Measurements from ENCODE around the gene TSHZ2.

Gene TSHZ2

DNA sequence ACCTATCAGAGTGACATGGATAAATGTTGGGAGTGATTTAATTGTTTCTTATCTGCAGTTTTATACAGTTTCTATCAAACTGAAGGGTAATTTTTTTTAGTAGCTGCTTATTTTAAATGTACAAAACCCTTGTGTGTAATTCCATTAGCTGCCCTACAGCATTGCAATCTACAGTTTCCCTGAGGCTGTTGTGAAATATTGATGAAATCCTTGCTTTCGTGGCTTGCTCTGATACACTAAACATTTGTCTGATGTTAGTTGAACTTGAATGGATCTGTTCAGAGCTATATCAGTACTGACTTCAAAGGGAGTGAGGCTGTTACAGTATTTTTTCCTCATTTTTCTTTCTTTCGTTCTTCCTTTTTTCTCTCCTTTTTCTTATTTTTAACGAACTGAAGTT, 255.4 kb downstream of the TSHZ2 start:
- no peaks in the 10 kb centered on the region for H3K9me3 ChIP-seq (ENCODE audit: insufficient read depth, low read length)
- TF ChIP-seq EZH2phosphoT487 (IDR thresholded peaks at IDR 0.05; ENCODE audit: low read depth), result no peak
- TF ChIP-seq, protein P1, sequence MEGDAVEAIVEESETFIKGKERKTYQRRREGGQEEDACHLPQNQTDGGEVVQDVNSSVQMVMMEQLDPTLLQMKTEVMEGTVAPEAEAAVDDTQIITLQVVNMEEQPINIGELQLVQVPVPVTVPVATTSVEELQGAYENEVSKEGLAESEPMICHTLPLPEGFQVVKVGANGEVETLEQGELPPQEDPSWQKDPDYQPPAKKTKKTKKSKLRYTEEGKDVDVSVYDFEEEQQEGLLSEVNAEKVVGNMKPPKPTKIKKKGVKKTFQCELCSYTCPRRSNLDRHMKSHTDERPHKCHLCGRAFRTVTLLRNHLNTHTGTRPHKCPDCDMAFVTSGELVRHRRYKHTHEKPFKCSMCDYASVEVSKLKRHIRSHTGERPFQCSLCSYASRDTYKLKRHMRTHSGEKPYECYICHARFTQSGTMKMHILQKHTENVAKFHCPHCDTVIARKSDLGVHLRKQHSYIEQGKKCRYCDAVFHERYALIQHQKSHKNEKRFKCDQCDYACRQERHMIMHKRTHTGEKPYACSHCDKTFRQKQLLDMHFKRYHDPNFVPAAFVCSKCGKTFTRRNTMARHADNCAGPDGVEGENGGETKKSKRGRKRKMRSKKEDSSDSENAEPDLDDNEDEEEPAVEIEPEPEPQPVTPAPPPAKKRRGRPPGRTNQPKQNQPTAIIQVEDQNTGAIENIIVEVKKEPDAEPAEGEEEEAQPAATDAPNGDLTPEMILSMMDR (IDR thresholded peaks at IDR 0.05; ENCODE audit: low read depth, low read length), result no peak
- peaks cover 9% of the 10 kb centered on the region; the same call in 1 of the 2 replicates for H3K27me3 ChIP-seq (ENCODE audit: low read depth, low read length)
- H3K36me3 ChIP-seq (replicated peaks; ENCODE audit: low read depth, low read length), result no peaks in the 10 kb centered on the region
- H3K4me1 ChIP-seq (ENCODE audit: low read length), result peaks cover 24% of the 10 kb centered on the region
- no peaks in the 10 kb centered on the region for H3K79me2 ChIP-seq (ENCODE audit: low read length)
- peak overlapping the region; percentile 54 for H3K4me3 ChIP-seq (ENCODE audit: low read length)
- no peaks in the 10 kb centered on the region for H4K20me1 ChIP-seq (ENCODE audit: insufficient read depth, low read length)
- no peak overlapping the region for H3K9ac ChIP-seq (ENCODE audit: low read length)
- peak overlapping the region; percentile 78 for H3K4me2 ChIP-seq (ENCODE audit: low read length)
- no peak overlapping the region for H3K27ac ChIP-seq (ENCODE audit: low read length)
- H2AFZ ChIP-seq (ENCODE audit: low read depth, low read length), result no peak overlapping the region

GRCh38 chr20:53231061-53231460, 258.9 kb downstream of the TSHZ2 start:
- TF ChIP-seq, protein P1 (IDR thresholded peaks at IDR 0.05; ENCODE audit: low read depth, low read length), result no peak
- no peak for TF ChIP-seq EZH2phosphoT487 (IDR thresholded peaks at IDR 0.05; ENCODE audit: low read depth)
- H3K9ac ChIP-seq (ENCODE audit: low read length), result no peak overlapping the region
- peaks cover 9% of the 10 kb centered on the region; the same call in 1 of the 2 replicates for H3K27me3 ChIP-seq (ENCODE audit: low read depth, low read length)
- peaks cover 23% of the 10 kb centered on the region for H3K4me1 ChIP-seq (ENCODE audit: low read length)
- H3K9me3 ChIP-seq (ENCODE audit: insufficient read depth, low read length), result peaks cover 7% of the 10 kb centered on the region; the same call in 1 of the 2 replicates
- no peak overlapping the region for H3K4me3 ChIP-seq (ENCODE audit: low read length)
- H2AFZ ChIP-seq (ENCODE audit: low read depth, low read length), result no peak overlapping the region
- no peaks in the 10 kb centered on the region for H3K36me3 ChIP-seq (replicated peaks; ENCODE audit: low read depth, low read length)
- no peak overlapping the region for H3K27ac ChIP-seq (ENCODE audit: low read length)
- H4K20me1 ChIP-seq (ENCODE audit: insufficient read depth, low read length), result no peaks in the 10 kb centered on the region
- H3K4me2 ChIP-seq (ENCODE audit: low read length), result no peak overlapping the region
- H3K79me2 ChIP-seq (ENCODE audit: low read length), result no peaks in the 10 kb centered on the region

DNA sequence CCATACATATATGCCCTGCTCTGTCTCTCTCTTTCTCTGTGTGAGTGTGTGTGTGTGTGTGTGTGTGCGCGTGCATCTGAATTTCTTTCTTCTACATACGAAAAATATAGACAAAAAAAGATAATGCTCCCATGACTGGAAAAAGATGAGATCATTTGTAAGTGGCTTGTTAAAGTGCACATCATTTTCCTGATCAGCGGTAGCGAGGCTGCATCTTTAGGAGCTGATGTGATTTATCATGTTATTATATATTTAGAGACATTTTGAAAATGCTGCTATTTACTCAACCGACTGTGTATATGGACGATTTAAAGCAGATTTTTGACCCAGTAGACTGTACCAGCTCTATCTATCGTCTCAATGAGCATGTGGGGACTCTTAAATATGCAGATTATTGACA, 265.3 kb downstream of the TSHZ2 start:
- H3K36me3 ChIP-seq (replicated peaks; ENCODE audit: low read depth, low read length), result peaks cover 3% of the 10 kb centered on the region
- H3K27ac ChIP-seq (ENCODE audit: low read length), result no peak overlapping the region
- peaks cover 17% of the 10 kb centered on the region for H3K9me3 ChIP-seq (ENCODE audit: insufficient read depth, low read length)
- H3K9ac ChIP-seq (ENCODE audit: low read length), result no peak overlapping the region
- no peaks in the 10 kb centered on the region for H3K4me1 ChIP-seq (ENCODE audit: low read length)
- TF ChIP-seq, protein P1 (IDR thresholded peaks at IDR 0.05; ENCODE audit: low read depth, low read length), result no peak
- TF ChIP-seq EZH2phosphoT487 (IDR thresholded peaks at IDR 0.05; ENCODE audit: low read depth), result no peak
- peaks cover 15% of the 10 kb centered on the region; the same call in 1 of the 2 replicates for H3K27me3 ChIP-seq (ENCODE audit: low read depth, low read length)
- no peak overlapping the region for H3K4me2 ChIP-seq (ENCODE audit: low read length)
- no peaks in the 10 kb centered on the region for H4K20me1 ChIP-seq (ENCODE audit: insufficient read depth, low read length)
- H3K4me3 ChIP-seq (ENCODE audit: low read length), result no peak overlapping the region
- H2AFZ ChIP-seq (ENCODE audit: low read depth, low read length), result no peak overlapping the region
- no peaks in the 10 kb centered on the region for H3K79me2 ChIP-seq (ENCODE audit: low read length)

DNA sequence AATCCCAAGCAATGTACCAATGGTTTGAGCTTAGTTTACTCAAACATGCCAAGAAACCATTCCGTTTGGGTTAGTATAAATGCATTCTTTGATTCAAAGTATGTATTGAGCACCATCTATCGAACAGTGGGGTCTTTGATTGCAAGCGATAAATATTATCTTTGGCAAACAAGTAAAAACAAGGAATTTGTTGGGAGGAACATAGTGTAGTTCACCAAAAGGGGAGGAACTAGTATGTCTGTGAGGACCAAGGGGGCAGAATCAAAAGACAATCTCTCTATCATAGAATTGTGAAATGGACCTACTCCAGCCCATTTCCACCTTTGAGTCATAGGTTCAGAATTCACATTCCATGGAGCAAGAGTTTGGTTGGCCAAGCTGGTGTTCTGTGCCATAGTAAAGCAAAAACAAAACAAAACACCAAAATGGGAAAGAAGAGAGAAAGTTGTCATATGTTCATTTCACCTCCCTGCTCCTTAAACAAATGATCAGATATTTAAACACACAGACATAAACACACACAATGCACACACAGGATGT, 266.0 kb downstream of the TSHZ2 start:
- peaks cover 3% of the 10 kb centered on the region for H3K36me3 ChIP-seq (replicated peaks; ENCODE audit: low read depth, low read length)
- H3K79me2 ChIP-seq (ENCODE audit: low read length), result no peaks in the 10 kb centered on the region
- no peak overlapping the region for H3K4me3 ChIP-seq (ENCODE audit: low read length)
- no peak overlapping the region for H3K9ac ChIP-seq (ENCODE audit: low read length)
- H3K27ac ChIP-seq (ENCODE audit: low read length), result no peak overlapping the region
- peaks cover 17% of the 10 kb centered on the region for H3K9me3 ChIP-seq (ENCODE audit: insufficient read depth, low read length)
- no peak overlapping the region for H3K4me2 ChIP-seq (ENCODE audit: low read length)
- TF ChIP-seq, protein P1 (IDR thresholded peaks at IDR 0.05; ENCODE audit: low read depth, low read length), result no peak
- no peak for TF ChIP-seq EZH2phosphoT487 (IDR thresholded peaks at IDR 0.05; ENCODE audit: low read depth)
- H3K27me3 ChIP-seq (ENCODE audit: low read depth, low read length), result peaks cover 21% of the 10 kb centered on the region; the same call in 1 of the 2 replicates
- H2AFZ ChIP-seq (ENCODE audit: low read depth, low read length), result no peak overlapping the region
- no peaks in the 10 kb centered on the region for H4K20me1 ChIP-seq (ENCODE audit: insufficient read depth, low read length)
- no peaks in the 10 kb centered on the region for H3K4me1 ChIP-seq (ENCODE audit: low read length)
